ENCODE data around the gene RNF208. TPM values are rescaled to one million over a fixed set of nuclear protein-coding genes. Genes with fewer than 3 reads are reported as not detected.

The RNF208 gene
- total and polyA plus RNA-seq, 2 of the 4 experiments (the other 2 are of a cell fraction) = 1.2 TPM; not detected in 1

- intact Hi-C loops (cut with micrococcal nuclease) = no loop called here
Measured at GRCh38 chr9:137176302-137177182, 45.5 kb downstream of the RNF208 start.

More at GRCh38 chr9:137176302-137177182, 45.5 kb downstream of the RNF208 start:
- Histone ChIP-seq H4K8ac (ENCODE audit: low read depth in 2 of 2, low read length in 2 of 2) (no peak overlapping the region), H3K14ac (replicated peaks; ENCODE audit: low read depth, low read length) (no peak overlapping the region), H3K4me2 (ENCODE audit: low read depth, low read length) (no peak overlapping the region), H3K56ac (ENCODE audit: extremely low read depth, insufficient read depth, low read length) (no peak overlapping the region), H3K36me3 (ENCODE audit: control insufficient read depth, insufficient read depth, low read length) (peaks cover 37% of the 10 kb centered on the region), H3K23ac (ENCODE audit: low read depth, low read length) (no peak overlapping the region), H2BK20ac (ENCODE audit: low read depth, low read length) (no peak overlapping the region), H4K5ac (ENCODE audit: low read depth, low read length) (no peak overlapping the region), H2BK5ac (ENCODE audit: low read depth, low read length, poor library complexity, severe bottlenecking) (no peak overlapping the region), H2AK5ac (ENCODE audit: low read depth, low read length) (no peak overlapping the region), H2AK9ac (replicated peaks; ENCODE audit: low read depth, low read length, poor library complexity) (no peak overlapping the region), H3K4me1 (ENCODE audit: control insufficient read depth, insufficient read depth, low read length) (no peaks in the 10 kb centered on the region; the same call in 1 of the 2 replicates), H3K27ac (ENCODE audit: insufficient read depth, low read length) (no peak overlapping the region), H3K4me3 (ENCODE audit: insufficient read depth, low read depth, low read length) (no peak overlapping the region), H2BK15ac (ENCODE audit: low read depth, low read length) (no peak overlapping the region), H4K91ac (ENCODE audit: insufficient read depth, low read depth, low read length) (no peak overlapping the region), H3K79me1 (ENCODE audit: low read depth in 1 of 2, low read length in 2 of 2) (no peaks in the 10 kb centered on the region), H3K9me3 (ENCODE audit: control insufficient read depth, insufficient read depth, low read length) (no peaks in the 10 kb centered on the region), H3K9ac (ENCODE audit: low read depth, low read length) (no peak overlapping the region), H2AFZ (replicated peaks; ENCODE audit: low read length, poor library complexity) (no peak overlapping the region), H3K18ac (ENCODE audit: low read depth, low read length) (no peak overlapping the region), H3K9me1 (ENCODE audit: insufficient read depth, low read length) (0 out of 2 replicates have a peak, but pooled peaks cover 2% of the 10 kb centered on the region), H2BK120ac (ENCODE audit: low read depth, low read length) (no peak overlapping the region), H3K27me3 (ENCODE audit: control insufficient read depth, insufficient read depth, low read length) (peaks cover 8% of the 10 kb centered on the region; the same call in 1 of the 2 replicates), H4K20me1 (ENCODE audit: insufficient read depth, low read length) (no peaks in the 10 kb centered on the region; the same call in 1 of the 2 replicates), H3K4ac (ENCODE audit: low read depth, low read length) (no peak overlapping the region)
- no peak for TF ChIP-seq BHLHE40 (IDR thresholded peaks at IDR 0.05; ENCODE audit: low read depth, low read length)
- TF ChIP-seq RCOR1 (IDR thresholded peaks at IDR 0.05; ENCODE audit: insufficient replicate concordance, low read length) = no peak
- peak; percentile 35; the same call in 1 of the 2 replicates for TF ChIP-seq RAD21 (IDR thresholded peaks at IDR 0.05; ENCODE audit: low read length)
- TF ChIP-seq MAFK (IDR thresholded peaks at IDR 0.05; ENCODE audit: low read depth, low read length) = no peak
- no peak for TF ChIP-seq NFE2L2 (IDR thresholded peaks at IDR 0.05; ENCODE audit: low read depth, low read length)
- TF ChIP-seq, protein P1, sequence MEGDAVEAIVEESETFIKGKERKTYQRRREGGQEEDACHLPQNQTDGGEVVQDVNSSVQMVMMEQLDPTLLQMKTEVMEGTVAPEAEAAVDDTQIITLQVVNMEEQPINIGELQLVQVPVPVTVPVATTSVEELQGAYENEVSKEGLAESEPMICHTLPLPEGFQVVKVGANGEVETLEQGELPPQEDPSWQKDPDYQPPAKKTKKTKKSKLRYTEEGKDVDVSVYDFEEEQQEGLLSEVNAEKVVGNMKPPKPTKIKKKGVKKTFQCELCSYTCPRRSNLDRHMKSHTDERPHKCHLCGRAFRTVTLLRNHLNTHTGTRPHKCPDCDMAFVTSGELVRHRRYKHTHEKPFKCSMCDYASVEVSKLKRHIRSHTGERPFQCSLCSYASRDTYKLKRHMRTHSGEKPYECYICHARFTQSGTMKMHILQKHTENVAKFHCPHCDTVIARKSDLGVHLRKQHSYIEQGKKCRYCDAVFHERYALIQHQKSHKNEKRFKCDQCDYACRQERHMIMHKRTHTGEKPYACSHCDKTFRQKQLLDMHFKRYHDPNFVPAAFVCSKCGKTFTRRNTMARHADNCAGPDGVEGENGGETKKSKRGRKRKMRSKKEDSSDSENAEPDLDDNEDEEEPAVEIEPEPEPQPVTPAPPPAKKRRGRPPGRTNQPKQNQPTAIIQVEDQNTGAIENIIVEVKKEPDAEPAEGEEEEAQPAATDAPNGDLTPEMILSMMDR (conservative IDR thresholded peaks at IDR 0.05; ENCODE audit: low read depth, low read length) = peak; percentile 47
- TF ChIP-seq SMC3 (IDR thresholded peaks at IDR 0.05; ENCODE audit: low read depth, low read length) = no peak
- TF ChIP-seq CHD1 (IDR thresholded peaks at IDR 0.05; ENCODE audit: low read depth, low read length) = no peak
- TF ChIP-seq, protein P2, sequence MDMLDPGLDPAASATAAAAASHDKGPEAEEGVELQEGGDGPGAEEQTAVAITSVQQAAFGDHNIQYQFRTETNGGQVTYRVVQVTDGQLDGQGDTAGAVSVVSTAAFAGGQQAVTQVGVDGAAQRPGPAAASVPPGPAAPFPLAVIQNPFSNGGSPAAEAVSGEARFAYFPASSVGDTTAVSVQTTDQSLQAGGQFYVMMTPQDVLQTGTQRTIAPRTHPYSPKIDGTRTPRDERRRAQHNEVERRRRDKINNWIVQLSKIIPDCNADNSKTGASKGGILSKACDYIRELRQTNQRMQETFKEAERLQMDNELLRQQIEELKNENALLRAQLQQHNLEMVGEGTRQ (IDR thresholded peaks at IDR 0.05; ENCODE audit: low read depth, low read length) = no peak
- POLR2A ChIA-PET (ENCODE audit: unreplicated experiment) = no interaction called here
- DNase-seq (peak; percentile 17), ATAC-seq (ENCODE audit: low read depth) (peak; percentile 76)
- CTCF ChIA-PET = no interaction called here
- WGBS, 2 experiments (ENCODE audit: extremely low coverage in 2 of 2, insufficient read length in 1 of 2) = 64% methylated on average over 11 of the region's 17 CpGs; no CpG with 5 or more reads in 1 of the 2 experiments
- no TSS peak for BruUV-seq (replicated peaks)
- dilution Hi-C loops (cut with HindIII; ENCODE audit: low sequenced_read_pairs, unreplicated experiment) (no loop called here), in situ Hi-C loops (cut with MboI; ENCODE audit: low sequenced_read_pairs) (no loop called here)
